BLaER1 (cell line): ENCODE data around the gene NCAPD2.

Experiments used
- H3K27ac ChIP-seq: shearing (Covaris generic); formaldehyde crosslinking; 2 replicates; pipeline ENCODE4 v1.8.1; 2022
- H3K27me3 ChIP-seq: shearing (Covaris generic); formaldehyde crosslinking; 2 replicates; pipeline ENCODE4 v1.8.1; 2022
- H3K36me3 ChIP-seq: shearing (Covaris generic); formaldehyde crosslinking; 2 replicates; pipeline ENCODE4 v1.8.1; 2022
- H3K4me1 ChIP-seq: shearing (Covaris generic); formaldehyde crosslinking; 2 replicates; pipeline ENCODE4 v1.8.1; 2022
- H3K4me2 ChIP-seq: shearing (Covaris generic); formaldehyde crosslinking; 2 replicates; pipeline ENCODE4 v1.8.1; 2022
- H3K4me3 ChIP-seq: shearing (Covaris generic); formaldehyde crosslinking; 2 replicates; pipeline ENCODE4 v1.8.1; 2022
- H3K9ac ChIP-seq: shearing (Covaris generic); formaldehyde crosslinking; 2 replicates; pipeline ENCODE4 v1.8.1; 2022
- H3K9me3 ChIP-seq: shearing (Covaris generic); formaldehyde crosslinking; 2 replicates; pipeline ENCODE4 v1.8.1; 2022
- H4K20me1 ChIP-seq: shearing (Covaris generic); formaldehyde crosslinking; 2 replicates; pipeline ENCODE4 v1.8.1; 2022
- Cebpa-rat ChIP-seq: shearing (Covaris generic); IDR thresholded peaks from 2 replicates; pipeline ENCODE4 v1.8.1; 2022

NCAPD2 gene

DNA sequence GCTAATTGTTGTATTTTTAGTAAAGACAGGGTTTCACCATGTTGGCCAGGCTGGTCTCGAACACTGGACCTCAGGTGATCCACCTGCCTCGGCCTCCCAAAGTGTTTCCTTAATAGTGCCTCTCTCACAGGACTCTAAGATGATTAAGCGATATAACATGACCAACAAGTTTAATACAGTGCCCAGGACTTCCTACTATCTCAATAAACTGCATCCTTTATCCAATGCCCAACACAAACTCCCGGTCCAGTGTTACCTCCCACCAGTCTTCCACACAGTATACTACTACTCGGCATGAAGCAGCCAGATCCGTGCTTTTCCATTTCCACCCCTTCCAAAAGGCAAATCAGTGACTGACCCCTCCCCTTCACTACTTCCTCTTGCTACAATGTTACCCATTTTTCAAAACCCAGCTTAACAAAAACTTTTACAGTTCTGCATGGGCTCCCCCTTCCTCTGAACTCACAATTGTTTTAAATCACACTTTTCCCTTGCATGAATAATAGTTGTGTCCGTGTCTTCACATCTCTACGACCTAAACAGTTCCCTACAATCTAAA lies 73.3 kb downstream of the NCAPD2 start:
- H3K4me3 ChIP-seq, result peak overlapping the region; percentile 79
- peaks cover 35% of the 10 kb centered on the region for H3K4me1 ChIP-seq
- no peaks in the 10 kb centered on the region for H3K27me3 ChIP-seq
- peaks cover 84% of the 10 kb centered on the region for H3K36me3 ChIP-seq
- H3K9me3 ChIP-seq, result no peaks in the 10 kb centered on the region
- TF ChIP-seq Cebpa-rat, result no peak
- peak overlapping the region; percentile 85 for H3K4me2 ChIP-seq
- H4K20me1 ChIP-seq, result peaks cover 71% of the 10 kb centered on the region
- peak overlapping the region; percentile 81 for H3K27ac ChIP-seq
- H3K9ac ChIP-seq, result peak overlapping the region; percentile 83

DNA sequence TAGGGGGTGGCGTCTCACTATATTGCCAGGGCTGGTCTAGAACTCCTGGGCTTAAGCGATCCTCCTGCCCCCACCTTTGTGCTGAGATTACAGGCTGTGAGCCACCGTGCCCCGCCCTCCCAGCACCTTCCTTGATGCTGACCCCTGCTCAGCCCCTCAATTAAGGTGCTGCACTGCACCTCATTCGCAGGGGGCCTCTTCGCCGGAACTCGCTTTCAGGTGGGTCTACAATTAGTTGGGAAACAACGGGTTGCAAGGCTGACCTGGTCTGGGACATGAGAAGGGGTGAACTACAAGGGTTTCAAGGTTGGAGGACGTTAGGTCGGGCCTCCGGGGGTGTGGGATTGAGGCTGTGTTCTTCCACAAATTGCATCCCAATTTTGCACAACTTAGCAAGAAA lies 75.4 kb downstream of the NCAPD2 start:
- H3K9me3 ChIP-seq, result no peaks in the 10 kb centered on the region
- TF ChIP-seq Cebpa-rat, result no peak
- H3K27ac ChIP-seq, result no peak overlapping the region
- H4K20me1 ChIP-seq, result peaks cover 68% of the 10 kb centered on the region
- H3K27me3 ChIP-seq, result no peaks in the 10 kb centered on the region
- H3K36me3 ChIP-seq, result peaks cover 83% of the 10 kb centered on the region
- 0 out of 2 replicates have a peak overlapping the region, but pooled peaks have one; percentile 83 for H3K9ac ChIP-seq
- peaks cover 35% of the 10 kb centered on the region for H3K4me1 ChIP-seq
- no peak overlapping the region for H3K4me3 ChIP-seq
- peak overlapping the region; percentile 85; the same call in 1 of the 2 replicates for H3K4me2 ChIP-seq

DNA sequence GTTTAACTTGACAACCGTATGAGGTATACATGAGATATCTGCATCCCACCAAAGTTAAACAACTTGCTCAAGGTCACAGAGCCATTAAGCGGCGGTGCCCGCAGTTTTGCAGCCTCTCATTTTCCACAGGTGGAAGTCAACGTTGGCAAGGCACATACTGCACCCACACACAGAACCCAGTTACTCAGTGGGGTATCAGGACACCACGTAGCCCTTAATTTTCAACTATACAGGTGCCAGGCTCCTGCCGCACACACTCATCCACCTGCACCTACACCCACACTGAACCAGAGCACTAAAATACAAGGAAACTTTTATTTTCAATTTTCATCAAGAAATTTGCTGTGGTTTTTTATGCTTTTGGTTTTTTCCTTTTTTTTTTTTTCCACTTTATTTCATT lies 75.9 kb downstream of the NCAPD2 start:
- H3K9ac ChIP-seq, result no peak overlapping the region
- no peak overlapping the region for H3K4me2 ChIP-seq
- H3K27ac ChIP-seq, result no peak overlapping the region

DNA sequence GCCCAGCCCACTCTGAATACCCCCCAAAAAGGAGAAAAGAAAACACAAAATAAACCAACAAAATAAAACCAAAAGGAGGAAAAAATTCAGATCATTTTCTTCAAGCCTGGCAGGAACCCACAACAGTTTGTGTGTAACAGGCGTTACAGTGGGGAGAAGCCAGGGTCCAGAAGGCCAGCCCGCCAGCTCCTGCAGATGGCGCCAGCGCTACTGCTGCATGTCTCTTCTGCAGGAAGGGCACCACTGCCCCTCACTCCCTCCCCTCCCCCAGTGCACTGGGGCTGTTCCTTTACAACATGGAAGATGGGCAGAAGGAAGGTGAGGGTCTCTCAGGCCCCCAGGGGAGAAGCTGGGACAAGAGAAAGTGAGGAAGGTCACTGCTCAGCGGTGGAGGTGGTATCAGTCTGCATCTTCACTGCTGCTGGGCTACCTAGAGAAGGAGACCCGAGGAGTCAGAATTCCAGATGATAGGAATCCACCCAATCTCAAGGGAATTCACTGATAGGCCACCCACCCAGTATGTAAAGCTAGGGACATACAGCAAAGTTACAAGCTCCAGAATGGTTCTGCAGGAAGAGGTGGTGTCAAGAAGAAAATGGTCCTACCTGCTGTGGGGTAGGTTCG lies 76.5 kb downstream of the NCAPD2 start:
- H3K4me3 ChIP-seq, result no peak overlapping the region
- H3K27ac ChIP-seq, result no peak overlapping the region
- H3K9me3 ChIP-seq, result no peaks in the 10 kb centered on the region
- peaks cover 83% of the 10 kb centered on the region for H3K36me3 ChIP-seq
- H3K4me2 ChIP-seq, result no peak overlapping the region
- H3K27me3 ChIP-seq, result no peaks in the 10 kb centered on the region
- H3K9ac ChIP-seq, result no peak overlapping the region
- no peak for TF ChIP-seq Cebpa-rat
- H3K4me1 ChIP-seq, result peaks cover 34% of the 10 kb centered on the region
- H4K20me1 ChIP-seq, result peaks cover 75% of the 10 kb centered on the region

More for the DNA sequence above, 75.9 kb downstream of the NCAPD2 start:
- Histone ChIP-seq H3K4me3 (no peak overlapping the region), H3K4me1 (peaks cover 35% of the 10 kb centered on the region), H3K27me3 (no peaks in the 10 kb centered on the region), H3K36me3 (peaks cover 83% of the 10 kb centered on the region), H4K20me1 (peaks cover 69% of the 10 kb centered on the region), H3K9me3 (no peaks in the 10 kb centered on the region)
- no peak for TF ChIP-seq Cebpa-rat

DNA sequence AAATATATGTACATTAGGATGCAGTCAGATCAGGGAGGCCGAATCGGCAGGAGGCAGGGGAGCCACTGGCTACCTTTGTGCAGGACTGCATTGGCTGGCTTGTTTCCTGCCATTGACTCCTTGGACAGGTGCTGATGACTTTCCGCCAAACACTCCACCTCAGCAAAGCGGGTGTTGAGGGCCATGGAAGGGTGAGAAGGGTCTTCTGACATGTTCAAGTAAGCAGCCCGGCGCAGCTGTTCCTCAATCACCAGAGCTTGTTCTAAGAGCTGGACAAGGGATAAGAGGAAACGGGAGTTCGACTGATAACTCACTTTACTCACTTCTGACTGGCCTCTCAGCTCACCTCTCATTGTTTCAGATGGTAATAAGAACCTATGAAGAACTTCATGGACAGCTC lies 79.1 kb downstream of the NCAPD2 start:
- Histone ChIP-seq H3K36me3 (peaks cover 91% of the 10 kb centered on the region), H3K9ac (no peak overlapping the region), H3K27ac (no peak overlapping the region), H3K9me3 (no peaks in the 10 kb centered on the region), H3K4me2 (no peak overlapping the region), H3K4me1 (peaks cover 14% of the 10 kb centered on the region), H3K27me3 (no peaks in the 10 kb centered on the region), H4K20me1 (peaks cover 86% of the 10 kb centered on the region), H3K4me3 (no peak overlapping the region)
- TF ChIP-seq Cebpa-rat, result no peak

DNA sequence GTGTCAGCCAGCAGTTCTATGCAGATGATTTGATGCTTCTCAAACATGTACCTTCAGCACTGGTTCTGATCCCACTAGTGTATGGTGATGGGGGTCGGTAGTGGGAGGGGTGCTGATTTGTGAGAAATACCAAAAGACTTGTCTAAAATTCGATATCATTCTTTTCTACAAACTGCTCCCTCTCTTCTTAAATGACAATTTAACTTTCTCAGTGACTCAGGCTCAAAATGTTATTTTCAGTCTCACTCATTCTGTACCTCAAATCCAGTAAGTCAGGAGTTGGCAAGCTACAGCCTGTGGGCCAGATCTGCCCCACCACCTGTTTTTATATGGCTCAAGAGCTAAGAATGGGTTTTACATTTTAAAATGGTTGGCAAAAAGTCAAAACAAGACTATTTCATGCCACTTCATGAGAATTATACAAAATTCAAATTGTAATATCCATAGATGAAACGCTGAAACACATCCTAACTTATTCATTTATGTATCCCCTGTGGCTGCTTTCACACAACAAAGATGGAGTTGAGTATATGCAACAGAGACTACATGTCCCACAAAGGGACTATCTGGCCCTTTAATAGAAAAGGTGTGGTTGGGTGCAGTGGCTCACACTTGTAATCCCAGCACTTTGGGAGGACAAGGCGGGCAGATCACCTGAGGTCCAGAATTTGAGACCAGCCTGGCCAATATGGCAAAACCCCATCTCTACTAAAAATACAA lies 80.8 kb downstream of the NCAPD2 start:
- Histone ChIP-seq H3K27me3 (no peaks in the 10 kb centered on the region), H3K4me2 (no peak overlapping the region), H3K9ac (no peak overlapping the region), H4K20me1 (peaks cover 91% of the 10 kb centered on the region), H3K4me3 (no peak overlapping the region), H3K4me1 (peaks cover 6% of the 10 kb centered on the region; the same call in 1 of the 2 replicates), H3K27ac (no peak overlapping the region), H3K36me3 (peaks cover 99% of the 10 kb centered on the region), H3K9me3 (no peaks in the 10 kb centered on the region)
- no peak for TF ChIP-seq Cebpa-rat

DNA sequence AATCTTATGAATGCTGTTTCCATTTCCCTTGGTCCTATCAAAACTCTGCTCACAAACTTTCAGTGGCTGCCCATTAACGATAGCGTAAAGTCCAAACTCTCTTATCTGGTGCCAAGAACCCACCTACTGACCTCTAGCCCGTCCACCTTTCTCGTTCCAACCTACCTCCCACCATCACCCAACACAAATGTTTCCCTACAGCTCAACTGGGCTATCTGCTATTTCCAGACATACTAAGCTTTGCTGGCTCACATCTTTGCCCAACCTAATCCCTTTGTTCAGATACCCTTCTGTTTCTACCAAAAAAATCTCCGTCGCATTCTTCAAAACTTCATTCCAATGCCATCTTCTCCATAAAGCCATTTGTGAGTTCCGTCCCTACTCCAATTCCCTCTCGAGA lies 81.7 kb downstream of the NCAPD2 start:
- H3K27ac ChIP-seq, result no peak overlapping the region
- TF ChIP-seq Cebpa-rat, result no peak
- H4K20me1 ChIP-seq, result peaks cover 90% of the 10 kb centered on the region
- H3K9ac ChIP-seq, result no peak overlapping the region
- H3K4me2 ChIP-seq, result no peak overlapping the region
- no peak overlapping the region for H3K4me3 ChIP-seq
- H3K4me1 ChIP-seq, result no peaks in the 10 kb centered on the region
- no peaks in the 10 kb centered on the region for H3K27me3 ChIP-seq
- H3K9me3 ChIP-seq, result no peaks in the 10 kb centered on the region
- H3K36me3 ChIP-seq, result peaks cover 99% of the 10 kb centered on the region
